ENCODE measurements around the gene TRIM65. TPM values are rescaled to one million over a fixed set of nuclear protein-coding genes. Genes with fewer than 3 reads are reported as not detected.

Gene TRIM65
- total and polyA plus RNA-seq, 2 of the 13 experiments (the other 11 are each of a cell fraction or from before 2014, with no cell fraction given): 10.3 to 22.4 TPM

DNA sequence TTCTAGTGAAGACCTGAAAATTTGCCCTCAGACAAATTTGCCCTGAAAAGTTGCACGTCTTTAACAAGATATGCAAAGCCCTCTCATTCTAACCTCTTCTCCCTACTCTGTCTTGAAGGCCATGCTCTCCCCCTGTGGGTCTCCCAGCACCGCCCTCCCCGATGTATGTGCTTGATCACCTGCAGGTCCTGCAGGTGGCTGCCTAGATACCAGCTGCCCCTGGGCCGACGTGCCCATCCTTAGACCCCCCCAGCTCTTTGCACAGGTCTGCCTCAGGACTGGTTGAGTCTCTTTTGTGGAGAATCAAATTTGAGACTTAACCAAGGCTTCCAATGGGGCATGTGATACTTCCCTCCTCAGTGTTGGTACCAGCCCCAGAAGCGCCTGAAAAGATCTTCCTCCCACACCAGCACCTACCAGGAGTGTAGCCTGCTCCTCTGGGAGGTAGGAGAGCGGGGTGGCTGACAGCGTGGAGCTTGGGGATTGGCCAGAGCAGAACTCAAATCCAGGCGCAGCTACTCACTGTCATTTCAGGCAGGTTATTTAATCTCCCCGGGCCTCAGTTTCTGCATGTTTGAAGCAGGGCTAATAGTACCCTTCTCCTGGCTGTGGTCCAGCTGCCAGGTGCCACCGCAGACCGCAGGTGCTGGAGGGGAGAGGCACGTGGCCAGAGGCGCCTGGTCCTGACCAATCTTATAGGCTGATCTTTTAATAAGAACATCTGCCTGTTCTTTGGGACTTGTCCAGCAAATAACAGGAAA, 12.5 kb upstream of the TRIM65 start:
- ChIA-PET POLR2A (interaction anchor here (1.0 to 3.6 kb wide), 5 partner anchors 14 to 129 kb away, joined by 3 to 16 read pairs (median 6); partner anchors contain the start of gene TRIM47), CTCF (ENCODE audit: low intra/inter-chr PET ratio, low total read pairs) (no interaction called here)
- DNase-seq (ENCODE audit: low spot score) (no peak), ATAC-seq (no peak), FAIRE-seq (no peak)
- Histone ChIP-seq H3K36me3 (replicated peaks in 1 of 2; ENCODE audit: control insufficient read depth in 1 of 2, insufficient read depth in 2 of 2, low read length in 2 of 2) (no peaks in the 10 kb centered on the region), H3K4me1 (ENCODE audit: insufficient read depth, low read length) (peaks cover 24% of the 10 kb centered on the region), H3K9ac (ENCODE audit: insufficient read depth, low read depth, low read length) (no peak overlapping the region), H3K27me3 (ENCODE audit: control insufficient read depth in 1 of 2, insufficient read depth in 2 of 2, low read length in 2 of 2) (no peaks in the 10 kb centered on the region; a peak in 1 of 5 replicates), H3K4me2 (ENCODE audit: low read depth, low read length) (no peak overlapping the region), H3K79me2 (ENCODE audit: insufficient read depth, low read length) (peaks cover 2% of the 10 kb centered on the region), H3K27ac (ENCODE audit: extremely low read length, insufficient read depth, low read length) (no peak overlapping the region), H3K4me3 (replicated peaks in 1 of 3; ENCODE audit: insufficient read depth in 1 of 3, low read depth in 2 of 3, low read length in 3 of 3) (no peak overlapping the region), H3K9me3 (ENCODE audit: low read length) (no peaks in the 10 kb centered on the region), H2AFZ (ENCODE audit: low read length) (no peak overlapping the region), H4K20me1 (ENCODE audit: insufficient read depth, low read length) (no peaks in the 10 kb centered on the region)
- intact Hi-C loops (cut with micrococcal nuclease; ENCODE audit: unreplicated experiment) (no loop called here), in situ Hi-C loops (cut with HindIII; ENCODE audit: extremely low pct_ligation_motif_present, low pct_unique_long_range_greater_than_20kb) (loop anchor here (5.0 kb wide), 1 partner anchor 98 kb away; no protein-coding TSS in a partner anchor)
- no TSS peak for BruUV-seq (replicated peaks)
- TF ChIP-seq ZNF224 (CRISPR knock-in tag; IDR thresholded peaks at IDR 0.05) (no peak), MXI1 (IDR thresholded peaks at IDR 0.05; ENCODE audit: borderline replicate concordance, low read depth, low read length) (no peak), FOXK1 (CRISPR knock-in tag; IDR thresholded peaks at IDR 0.05; ENCODE audit: borderline replicate concordance, low read depth) (no peak), ZNF160 (CRISPR knock-in tag; IDR thresholded peaks at IDR 0.05) (no peak), HCFC1 (IDR thresholded peaks at IDR 0.05; ENCODE audit: low read depth, low read length) (no peak), RFXAP (CRISPR knock-in tag; IDR thresholded peaks at IDR 0.05; ENCODE audit: borderline replicate concordance) (no peak), RFXANK (CRISPR knock-in tag; IDR thresholded peaks at IDR 0.05) (no peak), NFE2L2 (IDR thresholded peaks at IDR 0.05; ENCODE audit: low read length) (no peak), ZNF326 (CRISPR knock-in tag; IDR thresholded peaks at IDR 0.05; ENCODE audit: borderline replicate concordance) (no peak), FOSL1 (CRISPR knock-in tag; IDR thresholded peaks at IDR 0.05; ENCODE audit: borderline replicate concordance) (no peak), ZNF563 (CRISPR knock-in tag; IDR thresholded peaks at IDR 0.05) (no peak), ZNF616 (CRISPR knock-in tag; IDR thresholded peaks at IDR 0.05; ENCODE audit: low read depth) (no peak), MAFG (CRISPR knock-in tag; IDR thresholded peaks at IDR 0.05) (no peak)
- TF ChIP-seq, protein P1, sequence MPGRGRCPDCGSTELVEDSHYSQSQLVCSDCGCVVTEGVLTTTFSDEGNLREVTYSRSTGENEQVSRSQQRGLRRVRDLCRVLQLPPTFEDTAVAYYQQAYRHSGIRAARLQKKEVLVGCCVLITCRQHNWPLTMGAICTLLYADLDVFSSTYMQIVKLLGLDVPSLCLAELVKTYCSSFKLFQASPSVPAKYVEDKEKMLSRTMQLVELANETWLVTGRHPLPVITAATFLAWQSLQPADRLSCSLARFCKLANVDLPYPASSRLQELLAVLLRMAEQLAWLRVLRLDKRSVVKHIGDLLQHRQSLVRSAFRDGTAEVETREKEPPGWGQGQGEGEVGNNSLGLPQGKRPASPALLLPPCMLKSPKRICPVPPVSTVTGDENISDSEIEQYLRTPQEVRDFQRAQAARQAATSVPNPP (CRISPR knock-in tag; IDR thresholded peaks at IDR 0.05): no peak
- TF ChIP-seq, protein P2, sequence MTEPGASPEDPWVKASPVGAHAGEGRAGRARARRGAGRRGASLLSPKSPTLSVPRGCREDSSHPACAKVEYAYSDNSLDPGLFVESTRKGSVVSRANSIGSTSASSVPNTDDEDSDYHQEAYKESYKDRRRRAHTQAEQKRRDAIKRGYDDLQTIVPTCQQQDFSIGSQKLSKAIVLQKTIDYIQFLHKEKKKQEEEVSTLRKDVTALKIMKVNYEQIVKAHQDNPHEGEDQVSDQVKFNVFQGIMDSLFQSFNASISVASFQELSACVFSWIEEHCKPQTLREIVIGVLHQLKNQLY (CRISPR knock-in tag; IDR thresholded peaks at IDR 0.05): no peak
- TF ChIP-seq, protein P3, sequence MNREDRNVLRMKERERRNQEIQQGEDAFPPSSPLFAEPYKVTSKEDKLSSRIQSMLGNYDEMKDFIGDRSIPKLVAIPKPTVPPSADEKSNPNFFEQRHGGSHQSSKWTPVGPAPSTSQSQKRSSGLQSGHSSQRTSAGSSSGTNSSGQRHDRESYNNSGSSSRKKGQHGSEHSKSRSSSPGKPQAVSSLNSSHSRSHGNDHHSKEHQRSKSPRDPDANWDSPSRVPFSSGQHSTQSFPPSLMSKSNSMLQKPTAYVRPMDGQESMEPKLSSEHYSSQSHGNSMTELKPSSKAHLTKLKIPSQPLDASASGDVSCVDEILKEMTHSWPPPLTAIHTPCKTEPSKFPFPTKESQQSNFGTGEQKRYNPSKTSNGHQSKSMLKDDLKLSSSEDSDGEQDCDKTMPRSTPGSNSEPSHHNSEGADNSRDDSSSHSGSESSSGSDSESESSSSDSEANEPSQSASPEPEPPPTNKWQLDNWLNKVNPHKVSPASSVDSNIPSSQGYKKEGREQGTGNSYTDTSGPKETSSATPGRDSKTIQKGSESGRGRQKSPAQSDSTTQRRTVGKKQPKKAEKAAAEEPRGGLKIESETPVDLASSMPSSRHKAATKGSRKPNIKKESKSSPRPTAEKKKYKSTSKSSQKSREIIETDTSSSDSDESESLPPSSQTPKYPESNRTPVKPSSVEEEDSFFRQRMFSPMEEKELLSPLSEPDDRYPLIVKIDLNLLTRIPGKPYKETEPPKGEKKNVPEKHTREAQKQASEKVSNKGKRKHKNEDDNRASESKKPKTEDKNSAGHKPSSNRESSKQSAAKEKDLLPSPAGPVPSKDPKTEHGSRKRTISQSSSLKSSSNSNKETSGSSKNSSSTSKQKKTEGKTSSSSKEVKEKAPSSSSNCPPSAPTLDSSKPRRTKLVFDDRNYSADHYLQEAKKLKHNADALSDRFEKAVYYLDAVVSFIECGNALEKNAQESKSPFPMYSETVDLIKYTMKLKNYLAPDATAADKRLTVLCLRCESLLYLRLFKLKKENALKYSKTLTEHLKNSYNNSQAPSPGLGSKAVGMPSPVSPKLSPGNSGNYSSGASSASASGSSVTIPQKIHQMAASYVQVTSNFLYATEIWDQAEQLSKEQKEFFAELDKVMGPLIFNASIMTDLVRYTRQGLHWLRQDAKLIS (CRISPR knock-in tag; IDR thresholded peaks at IDR 0.05): no peak
- TF ChIP-seq, protein P4, sequence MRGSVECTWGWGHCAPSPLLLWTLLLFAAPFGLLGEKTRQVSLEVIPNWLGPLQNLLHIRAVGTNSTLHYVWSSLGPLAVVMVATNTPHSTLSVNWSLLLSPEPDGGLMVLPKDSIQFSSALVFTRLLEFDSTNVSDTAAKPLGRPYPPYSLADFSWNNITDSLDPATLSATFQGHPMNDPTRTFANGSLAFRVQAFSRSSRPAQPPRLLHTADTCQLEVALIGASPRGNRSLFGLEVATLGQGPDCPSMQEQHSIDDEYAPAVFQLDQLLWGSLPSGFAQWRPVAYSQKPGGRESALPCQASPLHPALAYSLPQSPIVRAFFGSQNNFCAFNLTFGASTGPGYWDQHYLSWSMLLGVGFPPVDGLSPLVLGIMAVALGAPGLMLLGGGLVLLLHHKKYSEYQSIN (CRISPR knock-in tag; IDR thresholded peaks at IDR 0.05; ENCODE audit: borderline replicate concordance): no peak
- WGBS (ENCODE audit: low lambda C conversion rate): 75% methylated on average over 14 of the region's 14 CpGs

Data from HepG2 (cell line).